Keratinocyte (primary cell): Measurements from ENCODE around the gene RBBP8. TPM values are rescaled to one million over a fixed set of nuclear protein-coding genes. Genes with fewer than 3 reads are reported as not detected.

Experiments used
- DNase-seq: peaks from one replicate; pipeline ENCODE4 v3.0.0-alpha.2; 2011; ENCODE audit warnings: low read depth, missing footprints, low spot score
- FAIRE-seq: peaks from 2 replicates; lab custom pipeline; 2011; peaks lifted over from hg19 to GRCh38; lab: Jason Lieb, UNC
- H2AFZ ChIP-seq: 2 replicates; pipeline ENCODE4 v1.6.0; 2012; ENCODE audit warnings: low read length, control low read depth, inconsistent platforms; ENCODE audit not compliant: control insufficient read depth
- H3K27ac ChIP-seq: 2 replicates; pipeline ENCODE4 v1.5.1; 2011; ENCODE audit warnings: low read length; ENCODE audit not compliant: control insufficient read depth, insufficient read depth
- H3K27me3 ChIP-seq: 3 replicates; pipeline ENCODE4 v1.6.0; 2011; ENCODE audit warnings: low read length; ENCODE audit not compliant: control insufficient read depth, insufficient read depth; ENCODE audit errors: extremely low read depth
- H3K36me3 ChIP-seq, 2 experiments: 2 replicates in 1 of 2; 3 replicates in 1 of 2; pipeline ENCODE4 v1.5.1; 2011; ENCODE audit warnings: low read length in 2 of 2, mild to moderate bottlenecking in 1 of 2; ENCODE audit not compliant: control insufficient read depth in 2 of 2, insufficient read depth in 2 of 2; ENCODE audit errors: extremely low read depth in 1 of 2
- H3K4me1 ChIP-seq: 3 replicates; pipeline ENCODE4 v1.5.1; 2011; ENCODE audit warnings: low read length; ENCODE audit not compliant: control insufficient read depth, insufficient read depth; ENCODE audit errors: extremely low read depth
- H3K4me2 ChIP-seq: 3 replicates; pipeline ENCODE4 v1.6.0; 2011; ENCODE audit warnings: low read depth, low read length; ENCODE audit not compliant: control insufficient read depth, insufficient read depth; ENCODE audit errors: extremely low read depth
- H3K4me3 ChIP-seq, 3 experiments: fragments of 200-600 bp in 1 of 3; sonication (generic) in 1 of 3; 2 replicates in 2 of 3; 3 replicates in 1 of 3; pipeline ENCODE4 v1.5.1; 2011 to 2016; ENCODE audit warnings: low read length in 3 of 3, mild to moderate bottlenecking in 3 of 3, control low read depth in 2 of 3, inconsistent platforms in 1 of 3, low read depth in 1 of 3, mixed read lengths in 1 of 3, mixed run types in 1 of 3, moderate library complexity in 1 of 3; ENCODE audit not compliant: control insufficient read depth in 2 of 3, insufficient read depth in 2 of 3; ENCODE audit errors: extremely low read depth in 1 of 3
- H3K79me2 ChIP-seq: 2 replicates; pipeline ENCODE4 v1.6.0; 2012; ENCODE audit warnings: low read length; ENCODE audit not compliant: control insufficient read depth, insufficient read depth
- H3K9ac ChIP-seq: 3 replicates; pipeline ENCODE4 v1.6.0; 2011; ENCODE audit warnings: low read length; ENCODE audit not compliant: control insufficient read depth, insufficient read depth; ENCODE audit errors: extremely low read depth
- H3K9me1 ChIP-seq: 3 replicates; pipeline ENCODE4 v1.6.0; 2011; ENCODE audit warnings: low read length; ENCODE audit not compliant: control insufficient read depth, insufficient read depth; ENCODE audit errors: extremely low read depth
- H3K9me3 ChIP-seq: 2 replicates; pipeline ENCODE4 v1.5.1; 2012; ENCODE audit warnings: low read depth, low read length; ENCODE audit not compliant: control insufficient read depth
- H4K20me1 ChIP-seq: 3 replicates; pipeline ENCODE4 v1.6.0; 2011; ENCODE audit warnings: low read length; ENCODE audit not compliant: control insufficient read depth, insufficient read depth; ENCODE audit errors: extremely low read depth
- CTCF ChIP-seq, 3 experiments: IDR thresholded peaks in 1 of 3; conservative IDR thresholded peaks in 1 of 3; optimal IDR thresholded peaks in 1 of 3; 2 replicates in 2 of 3; 3 replicates in 1 of 3; pipeline versions ENCODE3 to v1.5.1; 2011; ENCODE audit warnings: low read length in 3 of 3, mild to moderate bottlenecking in 3 of 3, moderate library complexity in 2 of 3, control low read depth in 1 of 3, inconsistent platforms in 1 of 3; ENCODE audit not compliant: insufficient read depth in 2 of 3; ENCODE audit errors: extremely low read depth in 1 of 3
- EZH2 ChIP-seq: IDR thresholded peaks from one replicate; pipeline ENCODE4 v1.6.1; 2012; ENCODE audit warnings: inconsistent platforms, mild to moderate bottlenecking, low read length, moderate library complexity
- dilution Hi-C: fragments of 300-500 bp; cut with MboI; formaldehyde crosslinking; loops from one replicate; pipeline ENCODE4 v1.7.0; 2020; ENCODE audit warnings: low sequenced_read_pairs; ENCODE audit not compliant: extremely low pct_ligation_motif_present
- polyA plus RNA-seq, 5 experiments: library from polyadenylated mRNA; depleted of rRNA in 3 of 5; stranded (reverse) in 3 of 5; stranded (forward) in 1 of 5; unstranded in 1 of 5; fragments of >200 nt; gene quantifications; 1 replicate in 1 of 5; 2 replicates in 3 of 5; 3 replicates in 1 of 5; pipeline versions ENCODE4 v1.2.1 to v1.2.3, GENCODE V29; 2011 to 2012; ENCODE audit warnings: missing spikeins in 2 of 5, low read depth in 1 of 5, low replicate concordance in 1 of 5

The RBBP8 gene
- polyA plus RNA-seq, 1 donor (not counting 4 experiments of a cell fraction or from before 2014, with no cell fraction given), result 169 TPM

- H3K4me2 ChIP-seq, result no peak overlapping the region
- H4K20me1 ChIP-seq, result no peaks in the 10 kb centered on the region
- no peak overlapping the region for H3K9ac ChIP-seq
- no peaks in the 10 kb centered on the region for H3K9me3 ChIP-seq
- dilution Hi-C loops, result no loop called here
- H3K27me3 ChIP-seq, result no peaks in the 10 kb centered on the region
- H3K9me1 ChIP-seq, result no peaks in the 10 kb centered on the region
- FAIRE-seq (no peak), DNase-seq (no peak)
- no peaks in the 10 kb centered on the region for H3K4me1 ChIP-seq
- H3K4me3 ChIP-seq, result no peak overlapping the region
- no peak for TF ChIP-seq CTCF (optimal IDR thresholded peaks at IDR 0.05 in 1 of 3, IDR thresholded peaks at IDR 0.05 in 1 of 3, conservative IDR thresholded peaks at IDR 0.05 in 1 of 3; ENCODE audit: extremely low read depth in 1 of 3, insufficient read depth in 2 of 3, low read length in 3 of 3)
- no peak for TF ChIP-seq EZH2
- no peaks in the 10 kb centered on the region for H3K36me3 ChIP-seq
- no peak overlapping the region for H3K27ac ChIP-seq
- no peak overlapping the region for H2AFZ ChIP-seq
- no peaks in the 10 kb centered on the region for H3K79me2 ChIP-seq
Measured at GRCh38 chr18:23069481-23069880, 136.4 kb downstream of the RBBP8 start.

GRCh38 chr18:23069898-23070297 is 136.8 kb downstream of the RBBP8 start:
- H3K36me3 ChIP-seq, result no peaks in the 10 kb centered on the region
- DNase-seq, result no peak
- no peaks in the 10 kb centered on the region for H3K9me1 ChIP-seq
- no peak overlapping the region for H3K9ac ChIP-seq
- H3K27me3 ChIP-seq, result no peaks in the 10 kb centered on the region
- H3K4me3 ChIP-seq, result no peak overlapping the region
- no peak for TF ChIP-seq EZH2
- TF ChIP-seq CTCF (optimal IDR thresholded peaks at IDR 0.05 in 1 of 3, IDR thresholded peaks at IDR 0.05 in 1 of 3, conservative IDR thresholded peaks at IDR 0.05 in 1 of 3; ENCODE audit: extremely low read depth in 1 of 3, insufficient read depth in 2 of 3, low read length in 3 of 3), result no peak
- dilution Hi-C loops, result no loop called here
- no peak for FAIRE-seq
- H2AFZ ChIP-seq, result no peak overlapping the region
- no peaks in the 10 kb centered on the region for H3K4me1 ChIP-seq
- H3K9me3 ChIP-seq, result no peaks in the 10 kb centered on the region
- no peak overlapping the region for H3K4me2 ChIP-seq
- no peaks in the 10 kb centered on the region for H3K79me2 ChIP-seq
- no peak overlapping the region for H3K27ac ChIP-seq
- no peaks in the 10 kb centered on the region for H4K20me1 ChIP-seq
